GM12878 (cell line): ENCODE measurements around the gene PPDPF. TPM values are rescaled to one million over a fixed set of nuclear protein-coding genes. Genes with fewer than 3 reads are reported as not detected.

Source experiments
- ASH2L ChIP-seq: fragments of 300-600, 200-600 bp; sonication (generic); IDR thresholded peaks from 2 replicates; pipeline ENCODE4 v1.6.1; 2017; ENCODE audit warnings: low read depth, mild to moderate bottlenecking, borderline replicate concordance
- BHLHE40 ChIP-seq, 2 experiments: fragments of 450-650 bp in 1 of 2; IDR thresholded peaks; 2 replicates each; pipeline ENCODE4 v1.6.1; 2011 to 2017; ENCODE audit warnings: low read depth in 2 of 2, borderline replicate concordance in 1 of 2, improper control_type of control experiment in 1 of 2, low read length in 1 of 2, mild to moderate bottlenecking in 1 of 2
- CHD4 ChIP-seq: fragments of 200-600 bp; sonication (generic); IDR thresholded peaks from 2 replicates; pipeline ENCODE4 v1.6.1; 2016; ENCODE audit warnings: mild to moderate bottlenecking
- GABPA ChIP-seq: IDR thresholded peaks from 2 replicates; pipeline ENCODE4 v1.6.1; 2014; ENCODE audit warnings: antibody characterized with exemption, low read depth, mild to moderate bottlenecking, inconsistent platforms
- JUNB ChIP-seq: IDR thresholded peaks from 2 replicates; pipeline ENCODE4 v1.6.1; 2016; ENCODE audit warnings: antibody characterized with exemption, mild to moderate bottlenecking
- KDM1A ChIP-seq: fragments of 200-600 bp; sonication (generic); IDR thresholded peaks from 2 replicates; pipeline ENCODE4 v1.6.1; 2016; ENCODE audit warnings: borderline replicate concordance
- KLF5 ChIP-seq: fragments of 450-650 bp; IDR thresholded peaks from 2 replicates; pipeline ENCODE4 v1.6.1; 2014; ENCODE audit warnings: mild to moderate bottlenecking; ENCODE audit not compliant: partially characterized antibody
- MEF2A ChIP-seq: IDR thresholded peaks from 2 replicates; pipeline ENCODE4 v1.6.1; 2011; ENCODE audit warnings: low read depth, mild to moderate bottlenecking, low read length, moderate library complexity; ENCODE audit not compliant: insufficient read depth
- MXI1 ChIP-seq: fragments of 150-350 bp; IDR thresholded peaks from 2 replicates; pipeline ENCODE4 v1.6.1; 2011; ENCODE audit warnings: low read depth, mild to moderate bottlenecking, inconsistent platforms, low read length, improper control_type of control experiment
- MYC ChIP-seq: IDR thresholded peaks from 2 replicates; pipeline ENCODE4 v1.6.1; 2011; ENCODE audit warnings: mild to moderate bottlenecking, low read length, moderate library complexity, inconsistent platforms; ENCODE audit not compliant: insufficient read depth, insufficient replicate concordance, insufficient read length, severe bottlenecking
- NFYA ChIP-seq: IDR thresholded peaks from 2 replicates; pipeline ENCODE4 v1.6.1; 2011; ENCODE audit warnings: low read depth, mild to moderate bottlenecking, low read length, improper control_type of control experiment, borderline replicate concordance
- NFYB ChIP-seq: IDR thresholded peaks from 2 replicates; pipeline ENCODE4 v1.6.1; 2011; ENCODE audit warnings: low read depth, mild to moderate bottlenecking, low read length, improper control_type of control experiment, moderate library complexity; ENCODE audit not compliant: insufficient read depth
- PAX8 ChIP-seq: fragments of 450-650 bp; IDR thresholded peaks from 2 replicates; pipeline ENCODE4 v1.6.1; 2017; ENCODE audit warnings: mild to moderate bottlenecking, moderate library complexity
- SIX5 ChIP-seq: IDR thresholded peaks from 2 replicates; pipeline ENCODE4 v1.6.1; 2011; ENCODE audit warnings: mild to moderate bottlenecking, low read depth, low read length, moderate library complexity; ENCODE audit not compliant: severe bottlenecking
- SMC3 ChIP-seq: IDR thresholded peaks from 2 replicates; pipeline ENCODE4 v1.6.1; 2011; ENCODE audit warnings: low read length, improper control_type of control experiment, borderline replicate concordance
- ZBED1 ChIP-seq: IDR thresholded peaks from 2 replicates; pipeline ENCODE4 v1.6.1; 2016; ENCODE audit warnings: borderline replicate concordance
- ZNF24 ChIP-seq: fragments of 450-650 bp; IDR thresholded peaks from 2 replicates; pipeline ENCODE4 v1.6.1; 2017; ENCODE audit warnings: antibody characterized with exemption, mild to moderate bottlenecking
- ZNF622 ChIP-seq: fragments of 450-650 bp; IDR thresholded peaks from 2 replicates; pipeline ENCODE4 v1.6.1; 2017; ENCODE audit warnings: mild to moderate bottlenecking, inconsistent platforms
- polyA plus RNA-seq, 11 experiments: library from polyadenylated mRNA; depleted of rRNA in 4 of 11; unstranded in 6 of 11; stranded (reverse) in 5 of 11; fragments of >200 nt; fragmentation: Nextera tagmentation in 4 of 11; fragmentation: Illumina TruSeq in 1 of 11; extraction: Ambion mirVana in 4 of 11; extraction: Trizol in 1 of 11; gene quantifications; 1 replicate in 1 of 11; 2 replicates in 10 of 11; pipeline versions ENCODE4 v1.2.1 to v1.2.3, GENCODE V29; 2011 to 2016; ENCODE audit warnings: inconsistent platforms in 2 of 11, missing spikeins in 2 of 11, low read depth in 1 of 11
- total RNA-seq, 4 experiments: library from RNA; depleted of rRNA in 3 of 4; stranded (reverse); fragments of >200 nt in 3 of 4; fragmentation: Illumina TruSeq in 1 of 4; extraction: Trizol in 1 of 4; gene quantifications; 2 replicates each; pipeline versions ENCODE4 v1.2.1 to v1.2.3, GENCODE V29; 2013 to 2021
- TF ChIP-seq, protein P1 (sequence below): fragments of 450-650 bp; IDR thresholded peaks from 2 replicates; pipeline ENCODE4 v1.6.1; 2017; ENCODE audit warnings: mild to moderate bottlenecking, moderate library complexity
- TF ChIP-seq, protein P2 (sequence below): IDR thresholded peaks from 2 replicates; pipeline ENCODE4 v1.6.1; 2011; ENCODE audit warnings: borderline replicate concordance, low read depth, mild to moderate bottlenecking, moderate library complexity, low read length; ENCODE audit not compliant: insufficient read depth, poor library complexity, severe bottlenecking
- TF ChIP-seq, protein P3 (sequence below): fragments of 450-650 bp; IDR thresholded peaks from 2 replicates; pipeline ENCODE4 v1.6.1; 2017; ENCODE audit warnings: borderline replicate concordance
- TF ChIP-seq, protein P4 (sequence below): IDR thresholded peaks from 2 replicates; pipeline ENCODE4 v1.6.1; 2012; ENCODE audit warnings: low read depth, low read length, improper control_type of control experiment

Gene PPDPF
- total and polyA plus RNA-seq, 10 of the 15 experiments (the other 5 are each of a cell fraction or from before 2014, with no cell fraction given) = 0.32 to 154 (median 22.8) TPM

DNA sequence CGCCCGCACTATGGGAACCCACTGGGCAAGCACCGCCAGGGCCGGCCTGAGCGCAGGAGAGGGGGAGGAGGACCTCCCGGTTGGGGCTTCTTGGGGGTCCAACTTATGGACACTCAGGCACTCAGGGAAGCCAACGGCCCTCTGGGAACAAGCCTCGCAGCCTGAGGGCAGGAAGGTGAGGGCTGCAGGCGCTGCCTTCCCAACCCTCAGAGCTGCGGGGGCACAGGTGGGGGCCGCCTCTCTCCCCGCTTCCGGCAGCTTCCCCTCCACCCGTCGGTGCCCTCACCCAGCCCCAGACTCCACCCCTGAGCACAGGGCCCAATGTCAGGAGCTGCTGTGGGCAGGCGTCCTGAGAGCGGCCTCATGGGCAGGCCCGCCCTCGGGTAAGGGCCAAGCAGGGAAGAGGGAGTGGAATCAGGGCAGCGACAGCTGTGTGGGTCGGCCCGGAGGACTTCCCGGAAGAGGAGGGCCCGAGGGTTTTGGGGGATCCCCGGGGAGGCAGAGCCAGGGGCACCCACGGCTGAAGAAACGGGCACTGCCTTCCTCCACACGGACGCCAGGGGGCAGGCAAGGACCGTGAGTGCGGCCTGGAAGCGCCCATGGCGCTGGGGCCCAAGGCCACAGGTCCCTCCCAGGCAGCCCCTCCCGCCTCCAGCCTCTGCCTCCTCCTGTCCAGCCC, 17.1 kb downstream of the PPDPF start (continued):
- TF ChIP-seq, protein P1, sequence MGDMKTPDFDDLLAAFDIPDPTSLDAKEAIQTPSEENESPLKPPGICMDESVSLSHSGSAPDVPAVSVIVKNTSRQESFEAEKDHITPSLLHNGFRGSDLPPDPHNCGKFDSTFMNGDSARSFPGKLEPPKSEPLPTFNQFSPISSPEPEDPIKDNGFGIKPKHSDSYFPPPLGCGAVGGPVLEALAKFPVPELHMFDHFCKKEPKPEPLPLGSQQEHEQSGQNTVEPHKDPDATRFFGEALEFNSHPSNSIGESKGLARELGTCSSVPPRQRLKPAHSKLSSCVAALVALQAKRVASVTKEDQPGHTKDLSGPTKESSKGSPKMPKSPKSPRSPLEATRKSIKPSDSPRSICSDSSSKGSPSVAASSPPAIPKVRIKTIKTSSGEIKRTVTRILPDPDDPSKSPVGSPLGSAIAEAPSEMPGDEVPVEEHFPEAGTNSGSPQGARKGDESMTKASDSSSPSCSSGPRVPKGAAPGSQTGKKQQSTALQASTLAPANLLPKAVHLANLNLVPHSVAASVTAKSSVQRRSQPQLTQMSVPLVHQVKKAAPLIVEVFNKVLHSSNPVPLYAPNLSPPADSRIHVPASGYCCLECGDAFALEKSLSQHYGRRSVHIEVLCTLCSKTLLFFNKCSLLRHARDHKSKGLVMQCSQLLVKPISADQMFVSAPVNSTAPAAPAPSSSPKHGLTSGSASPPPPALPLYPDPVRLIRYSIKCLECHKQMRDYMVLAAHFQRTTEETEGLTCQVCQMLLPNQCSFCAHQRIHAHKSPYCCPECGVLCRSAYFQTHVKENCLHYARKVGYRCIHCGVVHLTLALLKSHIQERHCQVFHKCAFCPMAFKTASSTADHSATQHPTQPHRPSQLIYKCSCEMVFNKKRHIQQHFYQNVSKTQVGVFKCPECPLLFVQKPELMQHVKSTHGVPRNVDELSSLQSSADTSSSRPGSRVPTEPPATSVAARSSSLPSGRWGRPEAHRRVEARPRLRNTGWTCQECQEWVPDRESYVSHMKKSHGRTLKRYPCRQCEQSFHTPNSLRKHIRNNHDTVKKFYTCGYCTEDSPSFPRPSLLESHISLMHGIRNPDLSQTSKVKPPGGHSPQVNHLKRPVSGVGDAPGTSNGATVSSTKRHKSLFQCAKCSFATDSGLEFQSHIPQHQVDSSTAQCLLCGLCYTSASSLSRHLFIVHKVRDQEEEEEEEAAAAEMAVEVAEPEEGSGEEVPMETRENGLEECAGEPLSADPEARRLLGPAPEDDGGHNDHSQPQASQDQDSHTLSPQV = peak; percentile 58; the same call in 1 of the 2 replicates
- no peak for TF ChIP-seq KLF5
- TF ChIP-seq SIX5 = no peak
- TF ChIP-seq BHLHE40 (IDR thresholded peaks at IDR 0.05; ENCODE audit: borderline replicate concordance in 1 of 2, low read depth in 2 of 2, low read length in 1 of 2) = peak; percentile 55 to 70; a peak in 3 of 4 replicates
- TF ChIP-seq SMC3 = peak; percentile 94
- TF ChIP-seq, protein P2, sequence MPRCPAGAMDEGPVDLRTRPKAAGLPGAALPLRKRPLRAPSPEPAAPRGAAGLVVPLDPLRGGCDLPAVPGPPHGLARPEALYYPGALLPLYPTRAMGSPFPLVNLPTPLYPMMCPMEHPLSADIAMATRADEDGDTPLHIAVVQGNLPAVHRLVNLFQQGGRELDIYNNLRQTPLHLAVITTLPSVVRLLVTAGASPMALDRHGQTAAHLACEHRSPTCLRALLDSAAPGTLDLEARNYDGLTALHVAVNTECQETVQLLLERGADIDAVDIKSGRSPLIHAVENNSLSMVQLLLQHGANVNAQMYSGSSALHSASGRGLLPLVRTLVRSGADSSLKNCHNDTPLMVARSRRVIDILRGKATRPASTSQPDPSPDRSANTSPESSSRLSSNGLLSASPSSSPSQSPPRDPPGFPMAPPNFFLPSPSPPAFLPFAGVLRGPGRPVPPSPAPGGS = no peak
- TF ChIP-seq KDM1A = no peak
- TF ChIP-seq MXI1 = peak; percentile 12; the same call in 1 of the 2 replicates
- no peak for TF ChIP-seq ASH2L
- 0 out of 2 replicates have a peak, but pooled peaks have one; percentile 20 for TF ChIP-seq ZNF24
- no peak for TF ChIP-seq NFYA
- TF ChIP-seq MYC = no peak
- no peak for TF ChIP-seq PAX8
- TF ChIP-seq, protein P3, sequence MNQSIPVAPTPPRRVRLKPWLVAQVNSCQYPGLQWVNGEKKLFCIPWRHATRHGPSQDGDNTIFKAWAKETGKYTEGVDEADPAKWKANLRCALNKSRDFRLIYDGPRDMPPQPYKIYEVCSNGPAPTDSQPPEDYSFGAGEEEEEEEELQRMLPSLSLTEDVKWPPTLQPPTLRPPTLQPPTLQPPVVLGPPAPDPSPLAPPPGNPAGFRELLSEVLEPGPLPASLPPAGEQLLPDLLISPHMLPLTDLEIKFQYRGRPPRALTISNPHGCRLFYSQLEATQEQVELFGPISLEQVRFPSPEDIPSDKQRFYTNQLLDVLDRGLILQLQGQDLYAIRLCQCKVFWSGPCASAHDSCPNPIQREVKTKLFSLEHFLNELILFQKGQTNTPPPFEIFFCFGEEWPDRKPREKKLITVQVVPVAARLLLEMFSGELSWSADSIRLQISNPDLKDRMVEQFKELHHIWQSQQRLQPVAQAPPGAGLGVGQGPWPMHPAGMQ = no peak
- TF ChIP-seq ZNF622 = no peak
- TF ChIP-seq NFYB = no peak
- peak; percentile 54; the same call in 1 of the 2 replicates for TF ChIP-seq MEF2A
- TF ChIP-seq CHD4 = no peak
- peak; percentile 83 for TF ChIP-seq GABPA
- TF ChIP-seq, protein P4, sequence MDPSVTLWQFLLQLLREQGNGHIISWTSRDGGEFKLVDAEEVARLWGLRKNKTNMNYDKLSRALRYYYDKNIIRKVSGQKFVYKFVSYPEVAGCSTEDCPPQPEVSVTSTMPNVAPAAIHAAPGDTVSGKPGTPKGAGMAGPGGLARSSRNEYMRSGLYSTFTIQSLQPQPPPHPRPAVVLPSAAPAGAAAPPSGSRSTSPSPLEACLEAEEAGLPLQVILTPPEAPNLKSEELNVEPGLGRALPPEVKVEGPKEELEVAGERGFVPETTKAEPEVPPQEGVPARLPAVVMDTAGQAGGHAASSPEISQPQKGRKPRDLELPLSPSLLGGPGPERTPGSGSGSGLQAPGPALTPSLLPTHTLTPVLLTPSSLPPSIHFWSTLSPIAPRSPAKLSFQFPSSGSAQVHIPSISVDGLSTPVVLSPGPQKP = 0 out of 2 replicates have a peak, but pooled peaks have one; percentile 39
- TF ChIP-seq ZBED1 = no peak
- no peak for TF ChIP-seq JUNB
